Gastrocnemius medialis (tissue), 4 donors: ENCODE measurements around the gene BAIAP2L1.

Experiments
- CTCF ChIP-seq, 5 experiments: fragments of 450-650 bp in 3 of 5; fragments of 200-600 bp in 2 of 5; sonication (generic) in 2 of 5; IDR thresholded peaks in 4 of 5; conservative IDR thresholded peaks in 1 of 5; 1 replicate in 4 of 5; 2 replicates in 1 of 5; pipeline ENCODE4 v1.5.1; 2016 to 2019; ENCODE audit warnings: antibody characterized with exemption in 5 of 5, mild to moderate bottlenecking in 3 of 5, moderate library complexity in 3 of 5
- POLR2A ChIP-seq, 2 donors: fragments of 450-650 bp; IDR thresholded peaks; one replicate each; pipeline ENCODE4 v1.6.1; 2017; ENCODE audit warnings: antibody characterized with exemption in 2 of 2, mild to moderate bottlenecking in 2 of 2, moderate library complexity in 2 of 2

- no peak for TF ChIP-seq CTCF (IDR thresholded peaks at IDR 0.05 in 4 of 5, conservative IDR thresholded peaks at IDR 0.05 in 1 of 5)
- TF ChIP-seq POLR2A (IDR thresholded peaks at IDR 0.05) = peak in 1 of 2 donors; percentile 21
Observed at GRCh38 chr7:98278408-98278807, 122.5 kb downstream of the BAIAP2L1 start.
